HCT116 (cell line): ENCODE results near the gene SLC6A12.

Source experiments
- EZH2 ChIP-seq: fragments of 200-600 bp; sonication (generic); IDR thresholded peaks from 2 replicates; pipeline ENCODE4 v1.6.1; 2017; ENCODE audit warnings: antibody characterized with exemption, mixed run types
- POLR2A ChIP-seq: IDR thresholded peaks from 2 replicates; pipeline ENCODE4 v1.7.0; 2011; ENCODE audit warnings: borderline replicate concordance; ENCODE audit not compliant: insufficient read depth, insufficient read length; ENCODE audit errors: extremely low read depth
- RAD21 ChIP-seq: IDR thresholded peaks from 2 replicates; pipeline ENCODE4 v1.6.1; 2012; ENCODE audit warnings: low read depth, mild to moderate bottlenecking
- ZFX ChIP-seq: fragments of 450-650 bp; IDR thresholded peaks from 2 replicates; pipeline ENCODE4 v1.6.1; 2017
- TF ChIP-seq, protein P1 (sequence below), 3 experiments: fragments of 200-600 bp in 1 of 3; sonication (generic) in 1 of 3; IDR thresholded peaks in 2 of 3; conservative IDR thresholded peaks in 1 of 3; 2 replicates each; pipeline ENCODE4 v1.5.1; 2012 to 2017; ENCODE audit warnings: low read depth in 2 of 3, low read length in 2 of 3, antibody characterized with exemption in 1 of 3, borderline replicate concordance in 1 of 3, control low read depth in 1 of 3, mild to moderate bottlenecking in 1 of 3, mixed read lengths in 1 of 3, mixed run types in 1 of 3, moderate library complexity in 1 of 3; ENCODE audit not compliant: insufficient read depth in 1 of 3
- TF ChIP-seq, protein P2 (sequence below): IDR thresholded peaks from 2 replicates; pipeline ENCODE4 v1.6.1; 2012; ENCODE audit warnings: low read depth

DNA sequence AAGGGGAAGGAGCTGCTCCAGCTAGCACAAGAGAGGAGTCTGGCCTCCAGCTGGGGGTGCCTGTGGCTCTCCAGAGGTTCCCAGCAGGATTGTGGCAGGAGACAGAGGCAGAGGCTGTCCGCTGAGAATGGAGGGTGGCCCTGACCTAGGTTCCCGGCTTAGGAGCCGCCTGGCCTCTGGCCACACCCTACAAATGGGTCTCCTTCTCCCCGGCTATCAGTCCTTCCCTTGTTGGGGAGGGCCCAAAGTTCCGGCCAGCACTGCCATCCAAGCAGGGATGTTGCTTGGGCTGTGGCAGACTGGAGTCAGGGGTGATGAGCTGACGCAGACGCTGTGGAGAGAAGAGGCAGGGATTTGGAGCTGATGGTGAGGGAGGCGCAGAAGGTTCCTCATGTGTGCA is 23.1 kb downstream of the SLC6A12 start:
- TF ChIP-seq, protein P1, sequence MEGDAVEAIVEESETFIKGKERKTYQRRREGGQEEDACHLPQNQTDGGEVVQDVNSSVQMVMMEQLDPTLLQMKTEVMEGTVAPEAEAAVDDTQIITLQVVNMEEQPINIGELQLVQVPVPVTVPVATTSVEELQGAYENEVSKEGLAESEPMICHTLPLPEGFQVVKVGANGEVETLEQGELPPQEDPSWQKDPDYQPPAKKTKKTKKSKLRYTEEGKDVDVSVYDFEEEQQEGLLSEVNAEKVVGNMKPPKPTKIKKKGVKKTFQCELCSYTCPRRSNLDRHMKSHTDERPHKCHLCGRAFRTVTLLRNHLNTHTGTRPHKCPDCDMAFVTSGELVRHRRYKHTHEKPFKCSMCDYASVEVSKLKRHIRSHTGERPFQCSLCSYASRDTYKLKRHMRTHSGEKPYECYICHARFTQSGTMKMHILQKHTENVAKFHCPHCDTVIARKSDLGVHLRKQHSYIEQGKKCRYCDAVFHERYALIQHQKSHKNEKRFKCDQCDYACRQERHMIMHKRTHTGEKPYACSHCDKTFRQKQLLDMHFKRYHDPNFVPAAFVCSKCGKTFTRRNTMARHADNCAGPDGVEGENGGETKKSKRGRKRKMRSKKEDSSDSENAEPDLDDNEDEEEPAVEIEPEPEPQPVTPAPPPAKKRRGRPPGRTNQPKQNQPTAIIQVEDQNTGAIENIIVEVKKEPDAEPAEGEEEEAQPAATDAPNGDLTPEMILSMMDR (IDR thresholded peaks at IDR 0.05 in 2 of 3, conservative IDR thresholded peaks at IDR 0.05 in 1 of 3; ENCODE audit: borderline replicate concordance in 1 of 3, insufficient read depth in 1 of 3, low read depth in 2 of 3, low read length in 2 of 3): no peak
- TF ChIP-seq ZFX: no peak
- TF ChIP-seq RAD21: no peak
- TF ChIP-seq EZH2: no peak
- TF ChIP-seq POLR2A: no peak
- TF ChIP-seq, protein P2, sequence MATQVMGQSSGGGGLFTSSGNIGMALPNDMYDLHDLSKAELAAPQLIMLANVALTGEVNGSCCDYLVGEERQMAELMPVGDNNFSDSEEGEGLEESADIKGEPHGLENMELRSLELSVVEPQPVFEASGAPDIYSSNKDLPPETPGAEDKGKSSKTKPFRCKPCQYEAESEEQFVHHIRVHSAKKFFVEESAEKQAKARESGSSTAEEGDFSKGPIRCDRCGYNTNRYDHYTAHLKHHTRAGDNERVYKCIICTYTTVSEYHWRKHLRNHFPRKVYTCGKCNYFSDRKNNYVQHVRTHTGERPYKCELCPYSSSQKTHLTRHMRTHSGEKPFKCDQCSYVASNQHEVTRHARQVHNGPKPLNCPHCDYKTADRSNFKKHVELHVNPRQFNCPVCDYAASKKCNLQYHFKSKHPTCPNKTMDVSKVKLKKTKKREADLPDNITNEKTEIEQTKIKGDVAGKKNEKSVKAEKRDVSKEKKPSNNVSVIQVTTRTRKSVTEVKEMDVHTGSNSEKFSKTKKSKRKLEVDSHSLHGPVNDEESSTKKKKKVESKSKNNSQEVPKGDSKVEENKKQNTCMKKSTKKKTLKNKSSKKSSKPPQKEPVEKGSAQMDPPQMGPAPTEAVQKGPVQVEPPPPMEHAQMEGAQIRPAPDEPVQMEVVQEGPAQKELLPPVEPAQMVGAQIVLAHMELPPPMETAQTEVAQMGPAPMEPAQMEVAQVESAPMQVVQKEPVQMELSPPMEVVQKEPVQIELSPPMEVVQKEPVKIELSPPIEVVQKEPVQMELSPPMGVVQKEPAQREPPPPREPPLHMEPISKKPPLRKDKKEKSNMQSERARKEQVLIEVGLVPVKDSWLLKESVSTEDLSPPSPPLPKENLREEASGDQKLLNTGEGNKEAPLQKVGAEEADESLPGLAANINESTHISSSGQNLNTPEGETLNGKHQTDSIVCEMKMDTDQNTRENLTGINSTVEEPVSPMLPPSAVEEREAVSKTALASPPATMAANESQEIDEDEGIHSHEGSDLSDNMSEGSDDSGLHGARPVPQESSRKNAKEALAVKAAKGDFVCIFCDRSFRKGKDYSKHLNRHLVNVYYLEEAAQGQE: no peak
